Kidney epithelial cell (primary cell): ENCODE results near the gene SGMS1. TPM values are rescaled to one million over a fixed set of nuclear protein-coding genes. Genes with fewer than 3 reads are reported as not detected.

Experiments used
- DNase-seq: peaks from one replicate; pipeline ENCODE4 v3.0.0-alpha.2; 2010; ENCODE audit warnings: low read depth
- H3K27me3 ChIP-seq: 2 replicates; pipeline ENCODE4 v1.6.0; 2011; ENCODE audit warnings: low read length; ENCODE audit not compliant: control insufficient read depth, insufficient read depth
- H3K36me3 ChIP-seq: 2 replicates; pipeline ENCODE4 v1.5.1; 2011; ENCODE audit warnings: low read length; ENCODE audit not compliant: control insufficient read depth, insufficient read depth
- H3K4me3 ChIP-seq: 2 replicates; pipeline ENCODE4 v1.5.1; 2011; ENCODE audit warnings: low read depth, mild to moderate bottlenecking, control low read depth, low read length
- CTCF ChIP-seq: IDR thresholded peaks from 2 replicates; pipeline ENCODE4 v1.5.1; 2011; ENCODE audit warnings: mild to moderate bottlenecking, moderate library complexity, low read length, control low read depth, inconsistent platforms; ENCODE audit not compliant: insufficient read depth, poor library complexity, severe bottlenecking
- total RNA-seq: library from RNA; depleted of rRNA; stranded (reverse); fragments of >200 nt; gene quantifications from 2 replicates; pipeline ENCODE4 v1.2.3, GENCODE V29; 2015

Gene SGMS1
- total RNA-seq, 1 donor from 2014 or later = 27.0 TPM

- Histone ChIP-seq H3K27me3 (no peaks in the 10 kb centered on the region), H3K4me3 (no peak overlapping the region), H3K36me3 (no peaks in the 10 kb centered on the region)
- DNase-seq = no peak
- TF ChIP-seq CTCF = no peak
Observed at GRCh38 chr10:50343702-50344331, 279.9 kb downstream of the SGMS1 start.

GRCh38 chr10:50341987-50342386 is 281.8 kb downstream of the SGMS1 start:
- no peak overlapping the region for H3K4me3 ChIP-seq
- no peak for DNase-seq
- no peak for TF ChIP-seq CTCF

GRCh38 chr10:50336140-50336539 is 287.6 kb downstream of the SGMS1 start:
- no peak for DNase-seq
- no peak overlapping the region for H3K4me3 ChIP-seq
- no peaks in the 10 kb centered on the region for H3K36me3 ChIP-seq
- no peaks in the 10 kb centered on the region for H3K27me3 ChIP-seq
- no peak for TF ChIP-seq CTCF

More at GRCh38 chr10:50341987-50342386, 281.8 kb downstream of the SGMS1 start:
- H3K36me3 ChIP-seq = no peaks in the 10 kb centered on the region
- H3K27me3 ChIP-seq = no peaks in the 10 kb centered on the region

GRCh38 chr10:50335397-50335796 is 288.4 kb downstream of the SGMS1 start:
- H3K36me3 ChIP-seq = no peaks in the 10 kb centered on the region
- TF ChIP-seq CTCF = no peak
- H3K4me3 ChIP-seq = no peak overlapping the region
- DNase-seq = no peak
- no peaks in the 10 kb centered on the region for H3K27me3 ChIP-seq

- Histone ChIP-seq H3K36me3 (no peaks in the 10 kb centered on the region), H3K4me3 (no peak overlapping the region), H3K27me3 (no peaks in the 10 kb centered on the region)
- DNase-seq = no peak
- no peak for TF ChIP-seq CTCF
Observed at GRCh38 chr10:50334273-50334672, 289.5 kb downstream of the SGMS1 start.

- no peak for TF ChIP-seq CTCF
- no peak for DNase-seq
- H3K27me3 ChIP-seq = no peaks in the 10 kb centered on the region
- H3K4me3 ChIP-seq = no peak overlapping the region
- no peaks in the 10 kb centered on the region for H3K36me3 ChIP-seq
Observed at GRCh38 chr10:50333872-50334271, 289.9 kb downstream of the SGMS1 start.
